IMR-90 (cell line): ENCODE data around the gene HEATR5A. TPM values are rescaled to one million over a fixed set of nuclear protein-coding genes. Genes with fewer than 3 reads are reported as not detected.

Source experiments
- ATAC-seq: fragments of 200-7000 bp; cut with Tn5 transposase; 2 replicates; pipeline ENCODE4 v1.9.1; 2020; ENCODE audit warnings: low read depth, mild to moderate bottlenecking, moderate library complexity
- BruUV-seq: library from RNA; stranded (reverse); fragments of 400-500 nt; replicated peaks from 2 replicates; lab custom pipeline; 2021; lab: Mats Ljungman, UMichigan
- CTCF ChIA-PET: fragments of 300-600 bp; formaldehyde crosslinking; extraction: SDS; loops from one replicate; lab custom pipeline; 2021; ENCODE audit warnings: antibody characterized with exemption; lab: Yijun Ruan, JAX
- POLR2A ChIA-PET: fragments of 300-600 bp; sonication (Branson Sonifier 250); formaldehyde crosslinking; loops from one replicate; lab custom pipeline; 2022; ENCODE audit warnings: antibody characterized with exemption; ENCODE audit not compliant: unreplicated experiment; lab: Charles Lee
- DNase-seq: peaks from one replicate; pipeline ENCODE4 v3.0.0; 2013
- H2AFZ ChIP-seq: replicated peaks from 2 replicates; pipeline ENCODE3; 2013; ENCODE audit warnings: low read length, mild to moderate bottlenecking; ENCODE audit not compliant: poor library complexity
- H2AK5ac ChIP-seq: 2 replicates; pipeline ENCODE4 v1.6.1; 2013; ENCODE audit warnings: low read depth, low read length, inconsistent platforms
- H2AK9ac ChIP-seq: replicated peaks from 2 replicates; pipeline ENCODE3; 2013; ENCODE audit warnings: mild to moderate bottlenecking, low read depth, low read length, moderate library complexity; ENCODE audit not compliant: poor library complexity
- H2BK120ac ChIP-seq: 2 replicates; pipeline ENCODE4 v1.6.1; 2013; ENCODE audit warnings: low read depth, low read length, inconsistent platforms
- H2BK15ac ChIP-seq: 3 replicates; pipeline ENCODE4 v1.6.1; 2013; ENCODE audit warnings: low read depth, low read length, inconsistent platforms
- H2BK20ac ChIP-seq: 2 replicates; pipeline ENCODE4 v1.6.1; 2013; ENCODE audit warnings: low read depth, mild to moderate bottlenecking, inconsistent platforms, low read length, moderate library complexity
- H2BK5ac ChIP-seq: 2 replicates; pipeline ENCODE4 v1.6.1; 2013; ENCODE audit warnings: mild to moderate bottlenecking, low read depth, low read length, inconsistent platforms; ENCODE audit not compliant: poor library complexity, severe bottlenecking
- H3K14ac ChIP-seq: replicated peaks from 2 replicates; pipeline ENCODE4 v1.6.1; 2013; ENCODE audit warnings: low read depth, low read length, inconsistent platforms
- H3K18ac ChIP-seq: 2 replicates; pipeline ENCODE4 v1.6.1; 2013; ENCODE audit warnings: low read depth, low read length, control low read depth
- H3K23ac ChIP-seq: 2 replicates; pipeline ENCODE4 v1.6.1; 2013; ENCODE audit warnings: low read depth, low read length, inconsistent platforms
- H3K27ac ChIP-seq: 2 replicates; pipeline ENCODE4 v1.5.1; 2013; ENCODE audit warnings: mild to moderate bottlenecking, control low read depth, low read length; ENCODE audit not compliant: insufficient read depth
- H3K27me3 ChIP-seq: 2 replicates; pipeline ENCODE4 v1.6.1; 2013; ENCODE audit warnings: low read length; ENCODE audit not compliant: control insufficient read depth, insufficient read depth
- H3K36me3 ChIP-seq: 2 replicates; pipeline ENCODE4 v1.6.1; 2013; ENCODE audit warnings: low read length, mixed read lengths; ENCODE audit not compliant: control insufficient read depth, insufficient read depth
- H3K4ac ChIP-seq: 2 replicates; pipeline ENCODE4 v1.6.1; 2013; ENCODE audit warnings: low read depth, low read length, inconsistent platforms
- H3K4me1 ChIP-seq: 2 replicates; pipeline ENCODE4 v1.6.1; 2013; ENCODE audit warnings: low read length, mixed read lengths; ENCODE audit not compliant: control insufficient read depth, insufficient read depth
- H3K4me2 ChIP-seq: 2 replicates; pipeline ENCODE4 v1.6.1; 2013; ENCODE audit warnings: low read depth, mild to moderate bottlenecking, control low read depth, low read length, moderate library complexity
- H3K4me3 ChIP-seq: 2 replicates; pipeline ENCODE4 v1.5.1; 2013; ENCODE audit warnings: low read depth, mild to moderate bottlenecking, control low read depth, low read length, moderate library complexity; ENCODE audit not compliant: insufficient read depth
- H3K56ac ChIP-seq: 2 replicates; pipeline ENCODE4 v1.6.1; 2013; ENCODE audit warnings: low read length, inconsistent platforms; ENCODE audit not compliant: insufficient read depth; ENCODE audit errors: extremely low read depth
- H3K79me1 ChIP-seq, 2 experiments: 2 replicates each; pipeline ENCODE4 v1.6.1; 2013; ENCODE audit warnings: low read length in 2 of 2, inconsistent platforms in 1 of 2, low read depth in 1 of 2
- H3K9ac ChIP-seq: 2 replicates; pipeline ENCODE4 v1.6.1; 2013; ENCODE audit warnings: low read depth, low read length, control low read depth
- H3K9me1 ChIP-seq: 2 replicates; pipeline ENCODE4 v1.6.1; 2013; ENCODE audit warnings: low read length, inconsistent platforms; ENCODE audit not compliant: insufficient read depth
- H3K9me3 ChIP-seq: 2 replicates; pipeline ENCODE4 v1.6.1; 2013; ENCODE audit warnings: low read length; ENCODE audit not compliant: control insufficient read depth, insufficient read depth
- H4K20me1 ChIP-seq: 2 replicates; pipeline ENCODE4 v1.6.1; 2013; ENCODE audit warnings: low read length, inconsistent platforms; ENCODE audit not compliant: insufficient read depth
- H4K5ac ChIP-seq: 2 replicates; pipeline ENCODE4 v1.6.1; 2013; ENCODE audit warnings: mild to moderate bottlenecking, low read depth, low read length, control low read depth
- H4K8ac ChIP-seq, 2 experiments: 2 replicates each; pipeline ENCODE4 v1.6.1; 2013; ENCODE audit warnings: low read depth in 2 of 2, low read length in 2 of 2, control low read depth in 1 of 2, inconsistent platforms in 1 of 2
- H4K91ac ChIP-seq: 2 replicates; pipeline ENCODE4 v1.6.1; 2013; ENCODE audit warnings: low read depth, low read length, inconsistent platforms; ENCODE audit not compliant: insufficient read depth
- CEBPB ChIP-seq: IDR thresholded peaks from 2 replicates; pipeline ENCODE4 v1.6.1; 2012; ENCODE audit warnings: low read depth, low read length, improper control_type of control experiment
- ELK1 ChIP-seq: fragments of 150-350 bp; IDR thresholded peaks from 2 replicates; pipeline ENCODE4 v1.6.1; 2016; ENCODE audit warnings: low read depth, mild to moderate bottlenecking, low read length, moderate library complexity, borderline replicate concordance
- MAFK ChIP-seq: IDR thresholded peaks from 2 replicates; pipeline ENCODE4 v1.6.1; 2012; ENCODE audit warnings: low read depth, low read length, improper control_type of control experiment
- MAZ ChIP-seq: IDR thresholded peaks from 2 replicates; pipeline ENCODE4 v1.6.1; 2012; ENCODE audit warnings: low read depth, mild to moderate bottlenecking, low read length, improper control_type of control experiment, moderate library complexity, borderline replicate concordance
- MXI1 ChIP-seq: IDR thresholded peaks from 2 replicates; pipeline ENCODE4 v1.6.1; 2012; ENCODE audit warnings: low read depth, mild to moderate bottlenecking, low read length, moderate library complexity, borderline replicate concordance
- NFE2L2 ChIP-seq: fragments of 150-350 bp; IDR thresholded peaks from 2 replicates; pipeline ENCODE4 v1.6.1; 2016; ENCODE audit warnings: low read depth, mild to moderate bottlenecking, low read length
- POLR2A ChIP-seq: IDR thresholded peaks from 2 replicates; pipeline ENCODE4 v1.6.1; 2012; ENCODE audit warnings: mild to moderate bottlenecking, low read depth, low read length
- RAD21 ChIP-seq: IDR thresholded peaks from 2 replicates; pipeline ENCODE4 v1.6.1; 2012; ENCODE audit warnings: low read length, improper control_type of control experiment
- RCOR1 ChIP-seq: IDR thresholded peaks from 2 replicates; pipeline ENCODE4 v1.6.1; 2012; ENCODE audit warnings: mild to moderate bottlenecking, low read length, improper control_type of control experiment; ENCODE audit not compliant: insufficient replicate concordance
- SMC3 ChIP-seq: fragments of 150-350 bp; IDR thresholded peaks from 2 replicates; pipeline ENCODE4 v1.6.1; 2016; ENCODE audit warnings: low read depth, mild to moderate bottlenecking, antibody characterized with exemption, low read length, moderate library complexity
- USF2 ChIP-seq: fragments of 150-350 bp; IDR thresholded peaks from 2 replicates; pipeline ENCODE4 v1.6.1; 2017; ENCODE audit warnings: mild to moderate bottlenecking, antibody characterized with exemption, low read length, low read depth
- WGBS, 2 experiments: methylation state at CpG; one replicate each; pipeline versions ENCODE4 v1.1.5 to v1.1.7; 2013; ENCODE audit warnings: missing lambda C conversion rate in 2 of 2; ENCODE audit not compliant: insufficient read length in 1 of 2; ENCODE audit errors: extremely low coverage in 2 of 2; 5-methylcytosine and 5-hydroxymethylcytosine counted together
- dilution Hi-C: fragments of 300-500 bp; cut with HindIII; formaldehyde crosslinking; loops from one replicate; pipeline ENCODE4 v1.14.3; 2018; ENCODE audit warnings: low sequenced_read_pairs; ENCODE audit not compliant: unreplicated experiment
- in situ Hi-C: fragments of 300-500 bp; cut with MboI; formaldehyde crosslinking; loops from 3 replicates; pipeline ENCODE4 v1.14.3; 2019; ENCODE audit warnings: low sequenced_read_pairs, inconsistent platforms, mixed read lengths
- intact Hi-C: fragments of 100-400 bp; cut with micrococcal nuclease; formaldehyde crosslinking; loops from 2 replicates; pipeline ENCODE4 v1.10.0; 2022
- polyA plus RNA-seq, 3 experiments: library from polyadenylated mRNA; depleted of rRNA; stranded (reverse); fragments of >200 nt; gene quantifications; 2 replicates each; pipeline ENCODE4 v1.2.3, GENCODE V29; 2012; ENCODE audit warnings: low replicate concordance in 1 of 3
- total RNA-seq: library from RNA; depleted of rRNA; stranded (reverse); fragments of >200 nt; gene quantifications from 2 replicates; pipeline ENCODE4 v1.2.3, GENCODE V29; 2012

The HEATR5A gene
- total and polyA plus RNA-seq, 2 of the 4 experiments (the other 2 are of a cell fraction), result 14.0 to 48.9 TPM

- TF ChIP-seq MAFK (no peak), RAD21 (no peak; the same call in 1 of the 2 replicates)
Observed at GRCh38 chr14:31263485-31264133, 156.7 kb downstream of the HEATR5A start (continued).

- H3K4me2 ChIP-seq, result peak overlapping the region; percentile 13; the same call in 1 of the 2 replicates
- no peaks in the 10 kb centered on the region for H3K36me3 ChIP-seq
- no CpG with 5 or more reads among the region's 6 CpGs for WGBS, 2 experiments
- no peaks in the 10 kb centered on the region for H4K20me1 ChIP-seq
- dilution Hi-C loops, result no loop called here
- H4K5ac ChIP-seq, result peak overlapping the region; percentile 86
- in situ Hi-C loops, result no loop called here
- H3K9me1 ChIP-seq, result peaks cover 17% of the 10 kb centered on the region
- peak overlapping the region; percentile 83 for H3K18ac ChIP-seq
- H2BK20ac ChIP-seq, result peak overlapping the region; percentile 96
- ATAC-seq (no peak), DNase-seq (peak; percentile 63)
- BruUV-seq, result no TSS peak
- no peaks in the 10 kb centered on the region for H3K27me3 ChIP-seq
- H2AK9ac ChIP-seq, result no peak overlapping the region
- peak overlapping the region; percentile 74 for H2AK5ac ChIP-seq
- peak overlapping the region; percentile 63 for H2AFZ ChIP-seq
- peak overlapping the region; percentile 81; the same call in 1 of the 2 replicates for H3K23ac ChIP-seq
- ChIA-PET POLR2A (no interaction called here), CTCF (no interaction called here)
- no peak overlapping the region for H3K4me3 ChIP-seq
- H2BK5ac ChIP-seq, result peak overlapping the region; percentile 42
- H3K27ac ChIP-seq, result peak overlapping the region; percentile 88
- peak overlapping the region; percentile 59 to 79 for H4K8ac ChIP-seq
- H3K9me3 ChIP-seq, result no peaks in the 10 kb centered on the region
- peak overlapping the region; percentile 72 for H4K91ac ChIP-seq
- peaks cover 13% of the 10 kb centered on the region for H3K4me1 ChIP-seq
- H2BK15ac ChIP-seq, result peak overlapping the region; percentile 88
- H3K14ac ChIP-seq, result peak overlapping the region; percentile 81
- no peaks in the 10 kb centered on the region for H3K79me1 ChIP-seq
- peak overlapping the region; percentile 86 for H3K4ac ChIP-seq
- H2BK120ac ChIP-seq, result peak overlapping the region; percentile 86
- H3K56ac ChIP-seq, result 0 out of 2 replicates have a peak overlapping the region, but pooled peaks have one; percentile 60
- intact Hi-C loops, result loop anchor here (5.0 kb wide), 1 partner anchor 55 kb away; the partner anchor contains the start of gene HECTD1
- H3K9ac ChIP-seq, result no peak overlapping the region
- no peak for TF ChIP-seq MXI1
- TF ChIP-seq RCOR1, result no peak
- no peak for TF ChIP-seq MAFK
- peak; percentile 69 for TF ChIP-seq CEBPB
- no peak for TF ChIP-seq NFE2L2
- no peak for TF ChIP-seq ELK1
- TF ChIP-seq POLR2A, result no peak
- TF ChIP-seq USF2, result peak; percentile 78
- TF ChIP-seq RAD21, result no peak
- TF ChIP-seq SMC3, result no peak
- no peak for TF ChIP-seq MAZ
Observed at GRCh38 chr14:31261859-31262731, 158.3 kb downstream of the HEATR5A start.
